Karpas-422 (cell line): ENCODE results near the gene ACP6. TPM values are rescaled to one million over a fixed set of nuclear protein-coding genes. Genes with fewer than 3 reads are reported as not detected.

Source experiments
- DNase-seq: peaks from one replicate; pipeline ENCODE4 v3.0.0-alpha.2; 2015
- H2AFZ ChIP-seq: fragments of 200-600 bp; sonication (generic); 2 replicates; pipeline ENCODE4 v1.6.1; 2014; ENCODE audit warnings: antibody characterized with exemption, low read length, mixed read lengths
- H3K27ac ChIP-seq: fragments of 200-600 bp; sonication (generic); 2 replicates; pipeline ENCODE4 v1.5.1; 2014; ENCODE audit warnings: mild to moderate bottlenecking, low read length, moderate library complexity
- H3K27me3 ChIP-seq: fragments of 200-600 bp; sonication (generic); 2 replicates; pipeline ENCODE4 v1.6.1; 2014; ENCODE audit warnings: low read length, mixed read lengths
- H3K36me3 ChIP-seq: fragments of 200-600 bp; sonication (generic); 2 replicates; pipeline ENCODE4 v1.6.1; 2014; ENCODE audit warnings: low read length, mixed read lengths; ENCODE audit not compliant: insufficient read depth
- H3K4me1 ChIP-seq: fragments of 200-600 bp; sonication (generic); 2 replicates; pipeline ENCODE4 v1.6.1; 2014; ENCODE audit warnings: mild to moderate bottlenecking, low read length, mixed read lengths
- H3K4me2 ChIP-seq: fragments of 200-600 bp; sonication (generic); 2 replicates; pipeline ENCODE4 v1.6.1; 2014; ENCODE audit warnings: low read length, low read depth, mild to moderate bottlenecking; ENCODE audit not compliant: poor library complexity, severe bottlenecking
- H3K4me3 ChIP-seq: fragments of 200-600 bp; sonication (generic); 2 replicates; pipeline ENCODE4 v1.5.1; 2014; ENCODE audit warnings: mild to moderate bottlenecking, antibody characterized with exemption, low read length, mixed read lengths
- H3K79me2 ChIP-seq: fragments of 200-600 bp; sonication (generic); 2 replicates; pipeline ENCODE4 v1.6.1; 2014; ENCODE audit warnings: mild to moderate bottlenecking, low read length, mixed read lengths
- H3K9ac ChIP-seq: fragments of 200-600 bp; sonication (generic); 2 replicates; pipeline ENCODE4 v1.6.0; 2014; ENCODE audit warnings: low read length
- H3K9me2 ChIP-seq: fragments of 200-600 bp; sonication (generic), shearing (Covaris generic); replicated peaks from 2 replicates; pipeline ENCODE4 v1.6.0; 2014; ENCODE audit warnings: mild to moderate bottlenecking, low read length, moderate library complexity; ENCODE audit not compliant: insufficient read depth
- H3K9me3 ChIP-seq: fragments of 300-700, 200-600 bp; sonication (generic); 2 replicates; pipeline ENCODE4 v1.6.1; 2014; ENCODE audit warnings: low read length, mixed read lengths
- H4K20me1 ChIP-seq: fragments of 200-600 bp; sonication (generic); 2 replicates; pipeline ENCODE4 v1.6.1; 2014; ENCODE audit warnings: mild to moderate bottlenecking, antibody characterized with exemption, low read length, low read depth; ENCODE audit not compliant: insufficient read depth
- total RNA-seq: library from RNA; depleted of rRNA; stranded (reverse); fragments of >200 nt; shearing (Covaris generic); gene quantifications from 2 replicates; pipeline ENCODE4 v1.2.3, GENCODE V29; 2014; ENCODE audit warnings: low replicate concordance

ACP6 gene
- total RNA-seq, 1 experiment from 2014 or later, result 3.0 TPM

DNA sequence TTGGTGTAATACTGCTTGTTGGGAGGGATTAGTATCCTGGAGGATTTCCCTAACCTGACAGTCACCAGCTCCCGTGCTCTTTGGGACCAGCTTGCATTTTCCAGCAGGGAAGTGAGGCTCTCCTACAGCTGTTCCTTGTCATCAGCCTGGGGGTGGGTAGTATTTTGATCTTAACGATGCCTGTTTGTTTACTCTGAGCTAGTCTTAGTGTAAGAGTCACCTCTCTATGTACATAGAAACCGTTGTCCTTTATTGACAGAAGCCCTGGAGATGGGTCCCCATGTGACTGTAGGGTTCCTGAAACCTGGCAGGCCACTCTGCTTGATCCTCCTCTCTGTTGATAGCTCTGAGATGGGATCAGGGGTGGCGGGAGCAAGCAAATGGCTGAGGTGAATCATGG is 58.0 kb downstream of the ACP6 start:
- Histone ChIP-seq H3K79me2 (no peaks in the 10 kb centered on the region), H3K4me3 (no peak overlapping the region), H4K20me1 (no peaks in the 10 kb centered on the region), H2AFZ (no peak overlapping the region), H3K27ac (no peak overlapping the region), H3K4me1 (peaks cover 4% of the 10 kb centered on the region; the same call in 1 of the 2 replicates), H3K36me3 (peaks cover 18% of the 10 kb centered on the region; the same call in 1 of the 2 replicates), H3K9me2 (no peaks in the 10 kb centered on the region), H3K9ac (no peak overlapping the region), H3K27me3 (no peaks in the 10 kb centered on the region), H3K9me3 (no peaks in the 10 kb centered on the region), H3K4me2 (no peak overlapping the region)
- no peak for DNase-seq

DNA sequence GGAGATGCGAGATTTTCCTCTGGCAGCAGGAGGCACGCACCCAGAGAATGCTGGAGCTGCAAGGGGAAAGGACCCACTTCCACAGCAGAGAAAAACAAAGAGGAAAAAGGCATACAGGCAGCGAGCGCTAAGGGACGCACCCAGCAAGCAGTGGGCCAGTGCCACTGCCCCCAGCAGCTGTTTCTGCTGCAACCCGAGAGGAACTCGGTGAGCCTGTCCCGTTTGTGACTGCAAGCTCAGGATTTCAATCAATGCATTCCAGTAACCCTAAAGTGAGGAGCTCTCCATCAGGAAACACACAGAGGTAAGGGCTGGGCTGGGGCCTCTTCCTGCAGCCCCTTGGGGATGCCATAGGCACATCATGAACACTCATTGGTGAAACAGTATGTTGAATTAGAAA is 58.7 kb downstream of the ACP6 start:
- no peaks in the 10 kb centered on the region for H3K9me2 ChIP-seq
- H3K79me2 ChIP-seq, result no peaks in the 10 kb centered on the region
- H2AFZ ChIP-seq, result no peak overlapping the region
- no peaks in the 10 kb centered on the region for H3K27me3 ChIP-seq
- peaks cover 21% of the 10 kb centered on the region for H3K36me3 ChIP-seq
- H3K27ac ChIP-seq, result no peak overlapping the region
- peaks cover 4% of the 10 kb centered on the region; the same call in 1 of the 2 replicates for H3K4me1 ChIP-seq
- H3K4me2 ChIP-seq, result no peak overlapping the region
- no peaks in the 10 kb centered on the region for H3K9me3 ChIP-seq
- no peaks in the 10 kb centered on the region for H4K20me1 ChIP-seq
- H3K9ac ChIP-seq, result no peak overlapping the region
- H3K4me3 ChIP-seq, result no peak overlapping the region
- DNase-seq, result no peak

DNA sequence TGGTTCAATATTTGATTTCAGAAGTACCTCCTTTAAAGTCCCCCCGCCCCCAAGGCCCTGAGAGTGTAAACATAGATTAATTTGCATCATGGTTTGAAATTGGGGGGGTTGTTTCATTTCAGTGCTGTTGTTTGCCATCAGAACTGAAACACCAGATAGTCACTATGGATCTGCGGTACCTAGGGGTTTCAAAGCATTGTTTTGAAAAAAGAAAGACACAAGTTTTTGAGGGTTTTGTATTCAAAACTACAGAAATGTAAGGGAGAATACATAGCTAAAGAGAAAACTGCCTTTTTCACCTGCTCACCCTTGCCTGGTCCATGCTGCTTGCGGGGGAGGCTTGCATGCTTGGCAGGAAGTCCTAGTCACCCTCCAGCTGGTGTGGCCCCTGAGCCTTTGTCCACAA is 59.3 kb downstream of the ACP6 start:
- H3K9ac ChIP-seq, result no peak overlapping the region
- H3K4me3 ChIP-seq, result no peak overlapping the region
- peaks cover 23% of the 10 kb centered on the region for H3K36me3 ChIP-seq
- H2AFZ ChIP-seq, result no peak overlapping the region
- peaks cover 4% of the 10 kb centered on the region; the same call in 1 of the 2 replicates for H3K4me1 ChIP-seq
- DNase-seq, result no peak
- no peak overlapping the region for H3K4me2 ChIP-seq
- no peak overlapping the region for H3K27ac ChIP-seq
- no peaks in the 10 kb centered on the region for H3K79me2 ChIP-seq
- no peaks in the 10 kb centered on the region for H3K9me2 ChIP-seq
- no peaks in the 10 kb centered on the region for H3K9me3 ChIP-seq
- H4K20me1 ChIP-seq, result no peaks in the 10 kb centered on the region
- H3K27me3 ChIP-seq, result no peaks in the 10 kb centered on the region

DNA sequence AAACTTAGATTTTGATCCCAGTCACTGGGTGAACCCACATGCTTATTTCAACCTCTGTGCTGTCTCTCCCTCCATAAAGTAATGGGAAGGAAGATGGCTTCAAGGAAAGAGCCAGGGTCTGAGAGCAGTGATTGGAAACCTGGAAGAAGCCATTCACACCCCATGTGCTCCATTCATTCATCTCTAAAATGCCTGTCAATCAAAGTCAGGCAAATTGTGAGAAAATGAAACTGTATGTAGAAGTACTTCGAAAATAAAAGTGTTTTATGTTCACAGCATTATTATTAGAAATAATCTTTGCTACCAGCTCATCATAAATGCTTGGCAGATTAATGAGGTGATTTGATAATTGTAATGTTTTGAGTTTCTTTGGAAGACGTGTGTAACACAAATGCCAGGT is 61.0 kb downstream of the ACP6 start:
- no peak overlapping the region for H3K4me3 ChIP-seq
- peaks cover 5% of the 10 kb centered on the region for H3K79me2 ChIP-seq
- H3K4me1 ChIP-seq, result peaks cover 4% of the 10 kb centered on the region; the same call in 1 of the 2 replicates
- DNase-seq, result no peak
- no peak overlapping the region for H3K9ac ChIP-seq
- H4K20me1 ChIP-seq, result no peaks in the 10 kb centered on the region
- no peak overlapping the region for H2AFZ ChIP-seq
- peaks cover 14% of the 10 kb centered on the region for H3K36me3 ChIP-seq
- H3K27me3 ChIP-seq, result no peaks in the 10 kb centered on the region
- H3K9me2 ChIP-seq, result no peaks in the 10 kb centered on the region
- no peak overlapping the region for H3K4me2 ChIP-seq
- no peak overlapping the region for H3K27ac ChIP-seq
- H3K9me3 ChIP-seq, result no peaks in the 10 kb centered on the region

DNA sequence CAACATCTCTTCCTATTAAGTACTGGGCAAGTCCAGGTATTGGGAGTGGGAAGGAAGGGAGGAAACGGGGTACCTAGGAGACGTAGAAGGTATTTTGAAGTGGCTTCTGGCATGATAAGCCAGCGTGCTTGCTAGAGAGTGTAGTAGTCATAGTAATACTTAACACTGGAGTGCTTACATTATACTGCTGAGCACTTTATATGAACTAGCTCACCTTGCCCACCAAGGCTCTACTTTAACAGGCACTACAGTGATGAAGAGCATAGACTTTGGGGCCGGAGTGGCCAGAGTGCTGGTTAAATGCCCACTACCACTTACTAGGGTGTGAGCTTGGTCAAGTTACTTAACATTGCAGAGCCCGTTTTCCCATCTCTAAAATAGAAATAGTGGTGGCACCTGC is 61.7 kb downstream of the ACP6 start:
- no peak overlapping the region for H3K9ac ChIP-seq
- H3K27me3 ChIP-seq, result no peaks in the 10 kb centered on the region
- no peak overlapping the region for H2AFZ ChIP-seq
- peaks cover 11% of the 10 kb centered on the region for H3K4me1 ChIP-seq
- no peaks in the 10 kb centered on the region for H3K9me3 ChIP-seq
- peaks cover 13% of the 10 kb centered on the region for H3K36me3 ChIP-seq
- H4K20me1 ChIP-seq, result no peaks in the 10 kb centered on the region
- peaks cover 13% of the 10 kb centered on the region for H3K79me2 ChIP-seq
- no peaks in the 10 kb centered on the region for H3K9me2 ChIP-seq
- no peak overlapping the region for H3K4me2 ChIP-seq
- no peak for DNase-seq
- no peak overlapping the region for H3K4me3 ChIP-seq
- H3K27ac ChIP-seq, result no peak overlapping the region

DNA sequence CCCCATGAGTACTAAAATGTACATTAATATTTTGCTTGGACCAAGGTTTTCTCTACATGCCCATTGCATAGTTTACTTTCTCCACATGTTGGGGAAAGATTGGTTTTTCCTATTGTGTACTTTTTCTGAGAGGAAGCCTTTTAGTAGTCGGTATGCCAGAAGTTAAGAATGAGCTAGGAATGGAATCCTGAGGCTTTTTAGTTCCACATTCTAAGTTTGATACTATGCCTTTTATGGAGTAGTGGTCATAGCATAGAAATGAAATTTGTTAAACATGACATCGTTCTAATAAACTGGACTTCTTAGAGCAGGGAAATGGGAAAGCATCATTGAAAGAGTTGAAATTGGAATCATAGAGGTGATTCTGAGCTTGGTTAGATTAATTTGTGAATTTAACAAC is 64.7 kb downstream of the ACP6 start:
- no peaks in the 10 kb centered on the region for H4K20me1 ChIP-seq
- no peak overlapping the region for H3K27ac ChIP-seq
- DNase-seq, result no peak
- no peak overlapping the region for H2AFZ ChIP-seq
- no peaks in the 10 kb centered on the region for H3K27me3 ChIP-seq
- H3K36me3 ChIP-seq, result peaks cover 9% of the 10 kb centered on the region
- H3K9ac ChIP-seq, result no peak overlapping the region
- H3K4me3 ChIP-seq, result no peak overlapping the region
- peaks cover 39% of the 10 kb centered on the region for H3K79me2 ChIP-seq
- no peak overlapping the region for H3K4me2 ChIP-seq
- H3K9me3 ChIP-seq, result no peaks in the 10 kb centered on the region
- H3K9me2 ChIP-seq, result no peaks in the 10 kb centered on the region
- peaks cover 27% of the 10 kb centered on the region for H3K4me1 ChIP-seq

DNA sequence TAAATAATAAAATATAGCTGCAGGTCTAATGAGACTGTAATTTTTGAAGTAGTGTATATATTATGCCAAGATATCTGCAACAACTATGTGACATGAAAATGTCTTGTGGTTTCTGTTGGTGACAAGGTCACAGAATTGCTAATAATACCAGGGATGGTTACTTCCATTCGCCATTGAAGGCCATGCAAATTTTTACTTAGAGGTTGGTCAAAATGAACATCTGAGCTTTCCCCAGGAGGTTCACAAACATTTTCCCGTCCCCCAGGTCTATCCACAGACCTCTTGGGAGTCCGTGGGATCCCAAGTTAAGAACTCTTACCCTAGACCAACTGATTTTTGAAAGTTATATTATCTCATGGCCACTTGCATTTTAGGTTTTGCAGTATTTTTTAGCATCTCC is 66.3 kb downstream of the ACP6 start:
- Histone ChIP-seq H3K4me1 (peaks cover 26% of the 10 kb centered on the region), H3K4me2 (peak overlapping the region; percentile 30), H3K4me3 (no peak overlapping the region), H3K9ac (no peak overlapping the region), H3K27ac (peak overlapping the region; percentile 36; the same call in 1 of the 2 replicates), H3K9me2 (no peaks in the 10 kb centered on the region), H2AFZ (0 out of 2 replicates have a peak overlapping the region, but pooled peaks have one; percentile 8), H3K36me3 (peaks cover 9% of the 10 kb centered on the region), H4K20me1 (no peaks in the 10 kb centered on the region), H3K9me3 (no peaks in the 10 kb centered on the region), H3K79me2 (peaks cover 41% of the 10 kb centered on the region), H3K27me3 (no peaks in the 10 kb centered on the region)
- no peak for DNase-seq

DNA sequence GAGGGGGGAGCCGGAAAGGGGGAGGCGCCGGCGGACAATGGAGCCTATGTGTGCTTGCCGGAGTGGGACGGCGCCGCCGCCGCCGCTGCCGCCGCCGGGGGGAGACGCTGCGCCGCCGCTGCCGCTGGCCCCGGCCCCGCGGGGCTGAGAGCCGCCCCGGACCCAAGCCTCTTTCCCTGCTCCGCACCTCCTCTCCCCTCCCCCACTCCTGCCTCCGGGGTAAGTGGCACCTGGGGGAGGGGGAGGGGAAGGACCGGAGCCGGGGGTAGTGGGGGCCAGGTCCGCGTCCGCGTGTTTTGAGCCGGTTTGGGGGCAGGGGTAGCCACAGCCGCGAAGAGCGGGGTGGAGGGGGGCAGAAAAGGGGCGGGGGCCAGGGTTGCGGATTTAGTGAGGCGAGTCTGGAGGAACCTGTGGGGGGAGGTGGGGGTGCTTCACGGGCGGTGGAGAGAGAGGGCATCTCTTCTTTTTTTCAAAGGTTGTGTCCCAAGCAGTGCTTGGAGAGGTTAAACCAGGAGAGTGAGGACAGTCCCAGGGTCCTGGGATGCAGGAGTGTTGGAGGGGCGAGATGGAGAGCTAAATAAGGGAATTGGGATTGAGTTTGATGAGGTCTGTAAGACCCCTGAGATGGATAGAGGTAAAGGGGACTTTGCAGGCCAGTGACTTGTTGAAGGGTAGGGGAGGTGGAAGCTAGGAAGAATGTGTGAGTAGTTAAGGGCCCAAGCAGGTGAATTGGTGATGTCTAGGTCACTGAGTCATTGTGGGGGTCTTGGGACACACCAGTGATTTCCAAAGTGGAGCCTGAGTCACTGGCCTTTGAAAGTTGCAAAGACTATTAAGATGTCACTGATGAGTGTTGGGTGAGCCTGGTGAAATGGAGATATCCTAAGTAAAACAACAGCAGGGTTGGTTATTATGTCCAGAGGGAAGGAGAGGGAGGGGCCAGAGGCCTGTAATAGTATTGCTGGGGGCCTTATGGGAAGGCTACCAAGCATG is 69.9 kb downstream of the ACP6 start:
- Histone ChIP-seq H3K9me2 (no peaks in the 10 kb centered on the region), H3K4me1 (peaks cover 35% of the 10 kb centered on the region), H3K36me3 (no peaks in the 10 kb centered on the region), H3K27ac (peak overlapping the region; percentile 45), H3K9me3 (no peaks in the 10 kb centered on the region), H4K20me1 (no peaks in the 10 kb centered on the region), H3K79me2 (peaks cover 41% of the 10 kb centered on the region), H3K9ac (peak overlapping the region; percentile 78), H3K27me3 (no peaks in the 10 kb centered on the region; the same call in 1 of the 2 replicates), H3K4me2 (peak overlapping the region; percentile 82), H2AFZ (peak overlapping the region; percentile 57; the same call in 1 of the 2 replicates), H3K4me3 (peak overlapping the region; percentile 78)
- DNase-seq, result peak; percentile 44
